Measurements from ENCODE around the gene WWOX.

GRCh38 chr16:79171504-79171903 lies 1072.0 kb downstream of the WWOX start:
- TF ChIP-seq FOXP2 (optimal IDR thresholded peaks at IDR 0.05; ENCODE audit: borderline replicate concordance, extremely low read depth, extremely low read length, insufficient read depth) (no peak), POLR2AphosphoS5 (IDR thresholded peaks at IDR 0.05; ENCODE audit: low read depth, low read length) (no peak)
